Loucy (cell line): Measurements from ENCODE around the gene ASCC2.

ENCODE experiments used
- CTCF ChIP-seq: fragments of 200-600 bp; sonication (generic); conservative IDR thresholded peaks from 2 replicates; pipeline ENCODE4 v1.5.1; 2014; ENCODE audit warnings: mild to moderate bottlenecking, antibody characterized with exemption, low read length
- EZH2phosphoT487 ChIP-seq: fragments of 200-600 bp; IDR thresholded peaks from 2 replicates; pipeline ENCODE4 v1.6.1; 2018; ENCODE audit warnings: antibody characterized with exemption, mild to moderate bottlenecking, moderate library complexity, borderline replicate concordance

DNA sequence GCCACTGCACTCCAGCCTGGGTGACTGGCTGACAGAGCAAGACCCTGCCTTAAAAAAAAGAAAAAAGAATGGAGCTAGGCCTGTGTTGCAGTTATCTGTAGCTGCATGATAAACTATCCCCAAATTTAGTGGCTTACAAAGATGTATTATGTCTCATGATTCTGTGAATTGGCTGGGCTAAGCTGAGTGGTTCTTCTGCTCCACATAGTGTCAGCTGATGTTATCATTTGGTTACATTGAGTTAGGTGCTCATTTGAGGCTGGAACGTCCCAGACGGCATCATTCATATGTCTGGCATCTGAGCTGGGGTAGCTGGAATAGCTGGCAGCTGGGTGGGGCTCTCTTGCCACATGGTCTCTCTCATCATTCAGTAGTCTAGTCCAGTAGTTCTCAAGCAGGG lies 8.2 kb upstream of the ASCC2 start:
- TF ChIP-seq CTCF (no peak), EZH2phosphoT487 (no peak)
